ENCODE data around the gene AHNAK2. TPM values are rescaled to one million over a fixed set of nuclear protein-coding genes. Genes with fewer than 3 reads are reported as not detected.
"Not testable (repeated sequence)": the region's sequence is repeated elsewhere in the genome, so short reads cannot be mapped to it uniquely, and the experiment has no call there.

Gene AHNAK2
- total and polyA plus RNA-seq, 2 of the 13 experiments (the other 11 are each of a cell fraction or from before 2014, with no cell fraction given): 0.11 to 0.18 TPM

- TF ChIP-seq NFKB2 (CRISPR knock-in tag; IDR thresholded peaks at IDR 0.05; ENCODE audit: borderline replicate concordance) (no peak), SCMH1 (CRISPR knock-in tag; IDR thresholded peaks at IDR 0.05; ENCODE audit: borderline replicate concordance) (no peak), ZNF816 (CRISPR knock-in tag; IDR thresholded peaks at IDR 0.05; ENCODE audit: borderline replicate concordance) (no peak), SRSF4 (IDR thresholded peaks at IDR 0.05; ENCODE audit: low read depth, low read length, poor library complexity, severe bottlenecking) (no peak)
Observed at GRCh38 chr14:104953097-104953496, 25.1 kb downstream of the AHNAK2 start (continued).

- FAIRE-seq; H3K27ac ChIP-seq (ENCODE audit: extremely low read length, insufficient read depth, low read length); POLR2A ChIA-PET; H3K4me3 ChIP-seq (replicated peaks in 1 of 3; ENCODE audit: insufficient read depth in 1 of 3, low read depth in 2 of 3, low read length in 3 of 3); H3K36me3 ChIP-seq (replicated peaks in 1 of 2; ENCODE audit: control insufficient read depth in 1 of 2, insufficient read depth in 2 of 2, low read length in 2 of 2); CTCF ChIA-PET (ENCODE audit: low intra/inter-chr PET ratio, low total read pairs); intact Hi-C loops (cut with micrococcal nuclease; ENCODE audit: unreplicated experiment); ATAC-seq; BruUV-seq (replicated peaks); in situ Hi-C loops (cut with HindIII; ENCODE audit: extremely low pct_ligation_motif_present, low pct_unique_long_range_greater_than_20kb); H3K9ac ChIP-seq (ENCODE audit: insufficient read depth, low read depth, low read length); H4K20me1 ChIP-seq (ENCODE audit: insufficient read depth, low read length); H2AFZ ChIP-seq (ENCODE audit: low read length); H3K9me3 ChIP-seq (ENCODE audit: low read length); H3K4me2 ChIP-seq (ENCODE audit: low read depth, low read length); H3K79me2 ChIP-seq (ENCODE audit: insufficient read depth, low read length); DNase-seq (ENCODE audit: low spot score); H3K4me1 ChIP-seq (ENCODE audit: insufficient read depth, low read length): not testable (repeated sequence)
- peaks cover 7 to 65% of the 10 kb centered on the region in 2 experiments for H3K27me3 ChIP-seq (ENCODE audit: control insufficient read depth in 1 of 2, insufficient read depth in 2 of 2, low read length in 2 of 2)
- 26% methylated on average over 6 of the region's 28 CpGs for WGBS (ENCODE audit: low lambda C conversion rate)
Observed at GRCh38 chr14:104951863-104952657, 26.1 kb downstream of the AHNAK2 start.

GRCh38 chr14:104950701-104951100, 27.5 kb downstream of the AHNAK2 start:
- BruUV-seq (replicated peaks): not testable (repeated sequence)

More at GRCh38 chr14:104950701-104951100, 27.5 kb downstream of the AHNAK2 start:
- intact Hi-C loops (cut with micrococcal nuclease; ENCODE audit: unreplicated experiment); H3K27ac ChIP-seq (ENCODE audit: extremely low read length, insufficient read depth, low read length); CTCF ChIA-PET (ENCODE audit: low intra/inter-chr PET ratio, low total read pairs); FAIRE-seq; H3K79me2 ChIP-seq (ENCODE audit: insufficient read depth, low read length); in situ Hi-C loops (cut with HindIII; ENCODE audit: extremely low pct_ligation_motif_present, low pct_unique_long_range_greater_than_20kb); DNase-seq (ENCODE audit: low spot score); H3K9ac ChIP-seq (ENCODE audit: insufficient read depth, low read depth, low read length); H3K36me3 ChIP-seq (replicated peaks in 1 of 2; ENCODE audit: control insufficient read depth in 1 of 2, insufficient read depth in 2 of 2, low read length in 2 of 2); H3K9me3 ChIP-seq (ENCODE audit: low read length); ATAC-seq; POLR2A ChIA-PET; H4K20me1 ChIP-seq (ENCODE audit: insufficient read depth, low read length); H3K4me2 ChIP-seq (ENCODE audit: low read depth, low read length); H2AFZ ChIP-seq (ENCODE audit: low read length); H3K4me1 ChIP-seq (ENCODE audit: insufficient read depth, low read length); H3K4me3 ChIP-seq (replicated peaks in 1 of 3; ENCODE audit: insufficient read depth in 1 of 3, low read depth in 2 of 3, low read length in 3 of 3): not testable (repeated sequence)
- peaks cover 6 to 56% of the 10 kb centered on the region in 2 experiments for H3K27me3 ChIP-seq (ENCODE audit: control insufficient read depth in 1 of 2, insufficient read depth in 2 of 2, low read length in 2 of 2)
- 20% methylated on average over 2 of the region's 15 CpGs for WGBS (ENCODE audit: low lambda C conversion rate)
